ENCODE data around the gene GAA. TPM values are rescaled to one million over a fixed set of nuclear protein-coding genes. Genes with fewer than 3 reads are reported as not detected.
A peak's percentile ranks its signal among the peaks of the same experiment; 100 is the strongest.

GAA gene
- total and polyA plus RNA-seq, 2 donors (not counting 1 experiment from before 2014, with no cell fraction given): 32.3 to 39.4 TPM

DNA sequence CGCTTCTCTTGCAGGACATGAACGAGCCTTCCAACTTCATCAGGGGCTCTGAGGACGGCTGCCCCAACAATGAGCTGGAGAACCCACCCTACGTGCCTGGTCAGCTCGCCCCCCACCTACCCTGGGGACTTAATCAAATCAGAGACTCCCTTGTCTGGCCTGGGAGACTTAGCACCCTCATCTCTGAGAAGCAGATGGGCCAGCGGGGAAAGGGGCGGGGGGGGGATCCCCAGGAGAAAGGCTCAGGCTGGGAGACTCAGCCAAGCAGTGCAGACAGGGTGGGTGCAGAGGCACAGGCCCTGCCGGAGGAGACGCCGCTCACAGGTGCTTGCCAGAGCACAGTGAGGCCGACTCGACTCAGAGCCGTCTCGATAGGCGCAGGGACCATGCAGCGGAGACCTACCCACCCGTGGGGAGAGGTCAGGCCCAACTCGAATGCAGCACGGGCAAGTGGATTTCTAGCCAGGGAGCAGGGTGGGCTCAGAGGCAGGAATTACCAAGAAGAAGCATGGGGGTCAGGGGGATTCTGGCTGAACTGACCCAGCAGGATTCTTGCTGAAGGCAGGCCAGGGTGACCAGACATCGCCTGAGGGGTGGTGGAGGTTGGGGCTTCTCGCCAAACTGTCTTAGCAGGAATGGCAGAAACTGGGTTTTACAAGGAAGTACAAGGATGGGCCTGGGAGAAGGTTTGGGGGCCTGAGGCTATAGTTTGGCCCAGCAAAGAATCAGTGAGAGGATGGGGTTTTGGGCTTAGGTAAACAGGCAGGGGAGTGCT is 9.7 kb downstream of the GAA start:
- peaks cover 0 to 4% (median 0%) of the 10 kb centered on the region in 3 donors for H3K9me3 ChIP-seq (ENCODE audit: control extremely low read depth in 1 of 3, control insufficient read depth in 2 of 3, insufficient read depth in 1 of 3, low read length in 2 of 3)
- no peak overlapping the region for H2AFZ ChIP-seq (ENCODE audit: insufficient read depth, low read depth, low read length, poor library complexity, severe bottlenecking)
- H4K20me1 ChIP-seq (ENCODE audit: control insufficient read depth, insufficient read depth, low read length, poor library complexity, severe bottlenecking): no peaks in the 10 kb centered on the region
- no peaks in the 10 kb centered on the region for H3K27me3 ChIP-seq (replicated peaks in 1 of 4; ENCODE audit: control extremely low read depth in 1 of 4, control insufficient read depth in 3 of 4, insufficient read depth in 4 of 4, low read length in 3 of 4)
- Mint-ChIP-seq H3K4me1 (peaks cover 15% of the 10 kb centered on the region), H3K27me3 (no peaks in the 10 kb centered on the region), H3K9me3 (ENCODE audit: insufficient read depth) (no peaks in the 10 kb centered on the region), H3K27ac (peak overlapping the region; percentile 26), H3K4me3 (no peak overlapping the region)
- no peaks in the 10 kb centered on the region for H3K36me3 ChIP-seq (replicated peaks in 1 of 2; ENCODE audit: control extremely low read depth in 1 of 2, control insufficient read depth in 1 of 2, extremely low read depth in 1 of 2, insufficient read depth in 2 of 2, low read length in 1 of 2)
- H3K27ac ChIP-seq (ENCODE audit: low read length in 2 of 2): no peak overlapping the region
- ChIA-PET POLR2A (no interaction called here), CTCF (no interaction called here)
- intact Hi-C loops (cut with micrococcal nuclease): no loop called here
- DNase-seq: no peak
- WGBS (ENCODE audit: insufficient coverage): 93% methylated on average over 19 of the region's 21 CpGs
- TF ChIP-seq CTCF (IDR thresholded peaks at IDR 0.05) (no peak), EZH2 (IDR thresholded peaks at IDR 0.05; ENCODE audit: borderline replicate concordance, insufficient read depth, low read depth, low read length, poor library complexity, severe bottlenecking) (no peak)
- peaks cover 11 to 14% of the 10 kb centered on the region in 2 donors for H3K4me1 ChIP-seq (ENCODE audit: control insufficient read depth in 2 of 2, insufficient read depth in 2 of 2, low read length in 2 of 2)
- no peak overlapping the region for H3K9ac ChIP-seq (ENCODE audit: low read length)
- no peaks in the 10 kb centered on the region for H3K79me2 ChIP-seq (ENCODE audit: control insufficient read depth, insufficient read depth, low read length)
- no peak overlapping the region for H3K4me2 ChIP-seq (replicated peaks; ENCODE audit: low read depth, low read length, poor library complexity, severe bottlenecking)
- H3K4me3 ChIP-seq (ENCODE audit: control extremely low read depth in 1 of 5, extremely low read depth in 1 of 5, insufficient read depth in 1 of 5, low read depth in 2 of 5, low read length in 4 of 5): no peak overlapping the region
- ATAC-seq (ENCODE audit: low read depth): no peak

DNA sequence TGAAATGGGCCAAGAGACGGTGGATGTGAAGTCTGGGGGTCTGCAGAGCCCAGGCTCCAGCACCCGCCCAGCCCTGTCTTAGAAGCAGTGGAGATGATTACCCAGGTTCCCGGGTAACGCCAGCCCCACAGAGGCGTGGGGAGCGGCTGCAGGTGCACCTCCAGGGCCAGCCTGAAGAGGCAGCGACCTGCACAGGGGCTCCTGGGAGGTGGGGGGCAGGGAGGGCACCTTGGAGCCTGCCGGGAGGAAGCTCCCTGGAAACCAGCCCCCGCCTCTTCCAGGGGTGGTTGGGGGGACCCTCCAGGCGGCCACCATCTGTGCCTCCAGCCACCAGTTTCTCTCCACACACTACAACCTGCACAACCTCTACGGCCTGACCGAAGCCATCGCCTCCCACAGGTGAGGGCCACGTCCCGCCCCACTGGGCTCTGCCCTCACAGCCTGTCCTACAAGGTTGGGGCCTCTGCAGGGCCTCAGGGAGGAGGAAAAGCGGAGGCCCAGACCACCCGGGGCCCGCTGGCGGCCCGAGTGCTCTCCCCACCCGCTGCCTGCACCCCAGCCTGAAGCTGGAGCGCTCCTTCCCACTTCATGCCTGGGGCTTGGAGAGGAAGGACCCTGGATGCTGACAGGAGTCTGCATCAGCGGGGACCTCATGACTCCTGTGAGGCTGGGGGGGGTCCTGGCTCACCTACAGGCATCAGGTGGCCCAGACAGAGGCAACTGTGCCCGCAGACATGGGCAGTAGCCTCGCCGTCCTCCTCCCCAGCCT is 10.5 kb downstream of the GAA start:
- Histone ChIP-seq H3K27ac (ENCODE audit: low read length in 2 of 2) (no peak overlapping the region), H3K9me3 (ENCODE audit: control extremely low read depth in 1 of 3, control insufficient read depth in 2 of 3, insufficient read depth in 1 of 3, low read length in 2 of 3) (peaks cover 0 to 4% (median 0%) of the 10 kb centered on the region in 3 donors), H3K79me2 (ENCODE audit: control insufficient read depth, insufficient read depth, low read length) (no peaks in the 10 kb centered on the region), H3K4me3 (ENCODE audit: control extremely low read depth in 1 of 5, extremely low read depth in 1 of 5, insufficient read depth in 1 of 5, low read depth in 2 of 5, low read length in 4 of 5) (no peak overlapping the region), H2AFZ (ENCODE audit: insufficient read depth, low read depth, low read length, poor library complexity, severe bottlenecking) (no peak overlapping the region), H3K4me1 (ENCODE audit: control insufficient read depth in 2 of 2, insufficient read depth in 2 of 2, low read length in 2 of 2) (peaks cover 11 to 14% of the 10 kb centered on the region in 2 donors), H3K36me3 (replicated peaks in 1 of 2; ENCODE audit: control extremely low read depth in 1 of 2, control insufficient read depth in 1 of 2, extremely low read depth in 1 of 2, insufficient read depth in 2 of 2, low read length in 1 of 2) (no peaks in the 10 kb centered on the region), H3K4me2 (replicated peaks; ENCODE audit: low read depth, low read length, poor library complexity, severe bottlenecking) (peak overlapping the region; percentile 63), H4K20me1 (ENCODE audit: control insufficient read depth, insufficient read depth, low read length, poor library complexity, severe bottlenecking) (no peaks in the 10 kb centered on the region), H3K27me3 (replicated peaks in 1 of 4; ENCODE audit: control extremely low read depth in 1 of 4, control insufficient read depth in 3 of 4, insufficient read depth in 4 of 4, low read length in 3 of 4) (no peaks in the 10 kb centered on the region), H3K9ac (ENCODE audit: low read length) (no peak overlapping the region)
- ATAC-seq (ENCODE audit: low read depth) (no peak), DNase-seq (no peak)
- Mint-ChIP-seq H3K4me3 (no peak overlapping the region), H3K27me3 (no peaks in the 10 kb centered on the region), H3K27ac (no peak overlapping the region), H3K9me3 (ENCODE audit: insufficient read depth) (no peaks in the 10 kb centered on the region), H3K4me1 (peaks cover 15% of the 10 kb centered on the region)
- CTCF ChIA-PET: no interaction called here
- 94% methylated on average over 20 of the region's 26 CpGs for WGBS (ENCODE audit: insufficient coverage)
- TF ChIP-seq EZH2 (IDR thresholded peaks at IDR 0.05; ENCODE audit: borderline replicate concordance, insufficient read depth, low read depth, low read length, poor library complexity, severe bottlenecking): no peak
- TF ChIP-seq CTCF (IDR thresholded peaks at IDR 0.05): no peak
- intact Hi-C loops (cut with micrococcal nuclease): no loop called here
- POLR2A ChIA-PET: no interaction called here

Data from B cell (primary cell).